Motor neuron (in vitro differentiated cells): Measurements from ENCODE around the gene VSTM2L. TPM values are rescaled to one million over a fixed set of nuclear protein-coding genes. Genes with fewer than 3 reads are reported as not detected.

ENCODE experiments used
- ATAC-seq, 8 experiments: fragments of 200-7000 bp; cut with Tn5 transposase; replicated peaks in 6 of 8; 2 replicates each; pipeline ENCODE4 v1.8.0; 2021; ENCODE audit warnings: mild to moderate bottlenecking in 8 of 8, moderate library complexity in 8 of 8
- H3K27ac ChIP-seq, 2 donors: fragments of 250-450 bp; sonication (Bioruptor Pico); 2 replicates each; pipeline ENCODE4 v1.9.0; 2021; ENCODE audit warnings: antibody characterized with exemption in 2 of 2, mild to moderate bottlenecking in 2 of 2, moderate library complexity in 1 of 2
- H3K4me1 ChIP-seq, 2 donors: fragments of 250-450 bp; sonication (Bioruptor Pico); replicated peaks in 1 of 2; 2 replicates each; pipeline ENCODE4 v1.6.1; 2021; ENCODE audit warnings: antibody characterized with exemption in 2 of 2, mild to moderate bottlenecking in 2 of 2, moderate library complexity in 1 of 2
- H3K4me3 ChIP-seq, 5 donors: fragments of 250-450 bp; sonication (Bioruptor Pico); 2 replicates each; pipeline ENCODE4 v1.9.0; 2021; ENCODE audit warnings: antibody characterized with exemption in 5 of 5, mild to moderate bottlenecking in 5 of 5, moderate library complexity in 4 of 5
- WGBS, 10 experiments: fragments of 450-650 bp; shearing (Covaris generic); methylation state at CpG; one replicate each; pipeline ENCODE4 v1.0.0; 2022; 5-methylcytosine and 5-hydroxymethylcytosine counted together
- in situ Hi-C, 9 experiments: fragments of 400-800 bp; cut with MboI; loops; one replicate each; pipeline ENCODE4 v1.15.0; 2021; ENCODE audit warnings: low sequenced_read_pairs in 9 of 9, low pct_unique_long_range_greater_than_20kb in 2 of 9; ENCODE audit not compliant: unreplicated experiment in 9 of 9
- total RNA-seq, 8 experiments: library from RNA; unstranded; fragments of 300-600 nt; gene quantifications; 2 replicates each; pipeline versions ENCODE4 v1.2.3 to v1.2.4, GENCODE V29; 2022

VSTM2L gene
- total RNA-seq, 8 experiments from 2014 or later: 0.42 to 82.6 (median 36.0) TPM

DNA sequence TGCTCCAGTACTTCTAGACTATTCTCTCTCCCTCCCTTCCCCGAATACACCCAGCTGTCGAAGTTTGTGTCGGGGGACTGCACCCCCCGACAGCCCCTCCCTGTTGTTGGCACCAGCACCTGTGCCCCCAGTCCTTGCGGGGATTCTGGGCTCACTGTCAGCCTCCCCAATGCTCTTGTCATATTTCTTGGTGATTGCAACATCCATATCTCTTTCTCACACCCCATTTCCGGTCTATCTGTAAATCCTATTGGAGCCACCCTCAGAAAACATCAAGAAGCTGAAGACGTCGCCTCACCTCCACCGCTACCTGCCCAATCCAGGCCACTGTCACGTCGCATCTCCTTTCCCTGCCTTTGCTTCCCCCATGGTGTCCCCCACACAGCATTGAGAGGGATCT lies 32.6 kb upstream of the VSTM2L start:
- WGBS, 10 experiments: 75 to 100% methylated on average over 4 of the region's 11 CpGs; no CpG with 5 or more reads in 8 of the 10 experiments
- ATAC-seq: no peak
- Histone ChIP-seq H3K4me3 (no peak overlapping the region), H3K27ac (peak overlapping the region in 1 of 2 donors; percentile 77), H3K4me1 (peaks cover 38 to 55% of the 10 kb centered on the region in 2 donors)
- in situ Hi-C loops: no loop called here

- in situ Hi-C loops: no loop called here
- H3K4me3 ChIP-seq: no peak overlapping the region
- whole genome bisulfite sequencing, 10 experiments: 90 to 100% (median 99%) methylated on average over 2 to 13 of the region's 13 CpGs; no CpG with 5 or more reads in 5 of the 10 experiments
- peaks cover 32 to 52% of the 10 kb centered on the region in 2 donors for H3K4me1 ChIP-seq
- ATAC-seq: no peak
- no peak overlapping the region for H3K27ac ChIP-seq
Observed at GRCh38 chr20:37871751-37872150, 31.2 kb upstream of the VSTM2L start.

GRCh38 chr20:37872161-37872560 lies 30.8 kb upstream of the VSTM2L start:
- in situ Hi-C loops: no loop called here
- no peak for ATAC-seq
- H3K4me1 ChIP-seq: peaks cover 29 to 48% of the 10 kb centered on the region in 2 donors
- H3K27ac ChIP-seq: no peak overlapping the region
- H3K4me3 ChIP-seq: no peak overlapping the region
- WGBS, 10 experiments: 100% methylated on average over 2 of the region's 9 CpGs; no CpG with 5 or more reads in 9 of the 10 experiments

DNA sequence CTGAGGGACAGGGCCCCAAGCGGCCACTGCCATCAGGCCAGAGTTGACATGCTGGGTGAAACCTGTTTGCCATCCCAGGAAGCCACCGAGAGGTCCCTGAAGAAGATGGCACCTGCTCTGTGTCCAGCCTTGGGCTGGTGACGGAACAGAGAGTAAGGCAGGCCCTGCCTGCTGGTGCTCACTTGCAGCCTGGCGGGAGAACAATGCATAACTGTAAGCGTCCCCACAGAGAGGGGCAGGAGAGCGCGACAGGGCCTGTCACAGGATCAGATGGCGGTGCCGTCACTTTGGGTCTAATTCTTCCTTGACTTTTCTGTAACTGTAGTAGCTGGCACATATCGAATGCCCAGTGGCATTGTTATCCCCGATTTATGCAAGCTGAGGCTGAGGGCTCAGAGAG lies 29.0 kb upstream of the VSTM2L start:
- in situ Hi-C loops: no loop called here
- WGBS, 10 experiments: 59 to 96% (median 87%) methylated on average over 3 to 7 of the region's 11 CpGs; no CpG with 5 or more reads in 4 of the 10 experiments
- no peak overlapping the region for H3K4me3 ChIP-seq
- H3K4me1 ChIP-seq: peaks cover 28 to 48% of the 10 kb centered on the region in 2 donors
- no peak for ATAC-seq
- no peak overlapping the region for H3K27ac ChIP-seq

GRCh38 chr20:37875460-37876175 lies 27.3 kb upstream of the VSTM2L start:
- Histone ChIP-seq H3K27ac (no peak overlapping the region), H3K4me1 (peaks cover 29 to 40% of the 10 kb centered on the region in 2 donors), H3K4me3 (no peak overlapping the region)
- no peak for ATAC-seq
- 85 to 100% (median 92%) methylated on average over 5 to 15 of the region's 24 CpGs; no CpG with 5 or more reads in 3 of the 10 experiments for WGBS, 10 experiments
- in situ Hi-C loops: loop anchor here in 1 of 9 experiments (25.0 kb wide), 1 partner anchor 313 kb away; no protein-coding TSS in a partner anchor

DNA sequence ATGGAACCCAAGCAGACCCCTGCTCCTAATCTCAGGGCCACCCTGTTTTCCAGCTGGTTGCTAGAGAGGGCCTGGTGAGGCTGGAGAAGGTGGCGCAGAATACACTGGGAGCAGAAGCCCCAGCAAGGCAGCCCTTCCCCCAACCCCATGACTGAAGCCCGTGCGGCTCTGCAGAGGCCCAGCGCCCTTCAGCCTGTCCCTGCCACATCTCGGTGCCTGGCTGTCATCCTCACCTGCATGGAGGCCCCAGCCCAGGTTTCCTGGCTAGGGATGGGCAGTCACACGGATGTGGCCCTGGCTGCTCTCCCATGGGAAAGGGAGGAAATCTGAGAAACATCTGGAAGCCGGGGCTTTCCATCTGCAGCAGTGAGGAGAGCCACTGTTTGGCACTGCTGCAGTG lies 26.1 kb upstream of the VSTM2L start:
- Histone ChIP-seq H3K4me3 (no peak overlapping the region), H3K27ac (no peak overlapping the region), H3K4me1 (peaks cover 41 to 53% of the 10 kb centered on the region in 2 donors)
- in situ Hi-C loops: loop anchor here in 1 of 9 experiments (25.0 kb wide), 1 partner anchor 315 kb away; no protein-coding TSS in a partner anchor
- WGBS, 10 experiments: 40 to 100% (median 78%) methylated on average over 1 to 7 of the region's 7 CpGs; no CpG with 5 or more reads in 4 of the 10 experiments
- ATAC-seq: no peak

- ATAC-seq: peak in 5 of 8 experiments; percentile 2 to 24 (median 18)
- Histone ChIP-seq H3K4me1 (peaks cover 52 to 65% of the 10 kb centered on the region in 2 donors), H3K4me3 (no peak overlapping the region), H3K27ac (peak overlapping the region; percentile 41 to 51)
- in situ Hi-C loops: loop anchor here in 1 of 9 experiments (25.0 kb wide), 1 partner anchor 316 kb away; no protein-coding TSS in a partner anchor
- WGBS, 10 experiments: 57 to 100% (median 80%) methylated on average over 1 to 14 of the region's 20 CpGs; no CpG with 5 or more reads in 1 of the 10 experiments
Observed at GRCh38 chr20:37877832-37878772, 24.8 kb upstream of the VSTM2L start.

DNA sequence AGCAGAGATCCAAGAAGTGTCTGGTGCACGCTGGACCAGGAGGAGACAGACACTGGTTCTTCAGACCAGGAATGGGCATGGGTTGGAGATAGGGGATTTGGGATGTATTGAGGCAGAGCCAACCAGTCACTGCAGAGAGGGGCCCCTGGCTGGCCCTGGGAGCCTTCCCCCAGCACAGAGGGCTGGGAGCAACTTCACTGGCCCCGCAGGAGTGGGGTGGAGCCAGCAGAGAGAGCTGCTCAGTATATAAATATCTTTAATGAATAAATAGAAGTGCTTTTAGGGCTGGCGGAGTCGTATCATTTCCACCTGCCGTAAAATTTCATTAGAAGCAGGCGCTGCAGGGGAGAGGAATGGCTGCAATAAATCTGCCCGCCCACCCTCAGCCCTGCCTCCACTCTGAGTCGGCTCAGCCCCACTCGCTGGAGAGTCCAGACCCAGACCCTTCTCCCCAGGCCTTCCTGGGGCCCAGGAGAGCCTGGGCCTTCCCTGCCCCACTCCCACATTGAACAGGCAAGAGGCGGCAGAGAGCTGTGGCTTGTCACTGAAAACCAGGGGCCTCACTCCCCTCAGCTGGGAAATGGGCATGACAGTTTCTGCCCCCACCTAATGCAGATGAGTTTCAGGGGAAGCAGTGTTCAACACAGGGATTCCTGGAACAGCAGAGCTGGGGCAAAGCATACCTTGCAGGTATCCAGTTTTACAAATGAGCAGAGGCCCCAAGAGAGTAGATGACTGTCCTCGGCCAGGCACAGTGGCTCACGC lies 23.9 kb upstream of the VSTM2L start:
- in situ Hi-C loops: loop anchor here in 1 of 9 experiments (25.0 kb wide), 1 partner anchor 317 kb away; no protein-coding TSS in a partner anchor
- peak in 5 of 8 experiments; percentile 42 to 75 (median 70) for ATAC-seq
- 51 to 100% (median 67%) methylated on average over 1 to 9 of the region's 12 CpGs; no CpG with 5 or more reads in 2 of the 10 experiments for WGBS, 10 experiments
- Histone ChIP-seq H3K4me3 (no peak overlapping the region), H3K4me1 (peaks cover 58 to 70% of the 10 kb centered on the region in 2 donors), H3K27ac (peak overlapping the region in 1 of 2 donors; percentile 51)

GRCh38 chr20:37879843-37880242 lies 23.1 kb upstream of the VSTM2L start:
- Histone ChIP-seq H3K4me1 (peaks cover 58 to 70% of the 10 kb centered on the region in 2 donors), H3K4me3 (no peak overlapping the region), H3K27ac (no peak overlapping the region)
- ATAC-seq: no peak
- WGBS, 10 experiments: 86 to 100% methylated on average over 1 of the region's 1 CpG; no CpG with 5 or more reads in 8 of the 10 experiments
- in situ Hi-C loops: loop anchor here in 1 of 9 experiments (25.0 kb wide), 1 partner anchor 318 kb away; no protein-coding TSS in a partner anchor

DNA sequence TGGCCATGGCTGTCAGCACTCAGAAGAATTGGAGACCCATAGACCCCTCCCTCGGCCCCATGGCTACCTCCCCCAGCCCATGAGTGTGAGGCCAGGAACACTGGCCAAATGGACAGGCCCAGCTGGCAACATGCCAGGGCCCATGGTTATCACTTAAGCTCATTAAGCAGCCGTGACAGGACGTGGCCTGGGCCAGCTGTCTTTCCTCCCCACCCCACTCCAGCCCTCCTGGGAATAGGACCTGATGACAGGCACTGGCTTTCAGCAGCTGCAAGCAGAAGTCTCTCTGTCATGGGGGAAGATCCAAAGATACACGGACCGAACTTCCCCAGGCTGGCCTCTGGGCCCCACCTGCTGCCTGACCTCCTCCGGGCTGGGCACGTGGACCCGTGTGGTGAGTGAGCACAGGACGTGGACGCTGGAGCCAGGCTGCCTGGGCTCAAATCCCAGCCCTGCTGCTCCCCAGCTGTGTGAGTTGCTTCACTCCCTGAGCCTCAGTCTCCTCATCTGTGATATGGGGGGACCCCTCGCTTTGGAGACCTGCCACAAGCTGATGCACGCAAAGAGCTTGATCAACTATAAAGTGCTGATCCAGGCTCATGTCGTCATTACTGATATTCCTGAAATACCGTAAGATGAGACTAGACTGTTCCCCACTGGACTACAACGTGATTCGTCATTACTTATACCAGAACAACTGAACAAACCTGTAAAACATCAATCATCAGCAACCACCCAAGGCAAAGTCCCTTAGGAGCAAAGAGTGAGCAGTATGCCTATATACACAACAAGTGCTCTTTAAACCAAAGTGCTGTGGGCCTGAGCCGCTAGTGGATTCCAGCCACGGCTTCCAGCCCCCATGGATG lies 22.0 kb upstream of the VSTM2L start:
- ATAC-seq: peak in 7 of 8 experiments; percentile 32 to 70 (median 61)
- in situ Hi-C loops: loop anchor here in 1 of 9 experiments (25.0 kb wide), 1 partner anchor 319 kb away; no protein-coding TSS in a partner anchor
- Histone ChIP-seq H3K27ac (peak overlapping the region; percentile 50 to 57), H3K4me3 (no peak overlapping the region), H3K4me1 (peaks cover 57 to 67% of the 10 kb centered on the region in 2 donors)
- 59 to 100% (median 77%) methylated on average over 2 to 11 of the region's 18 CpGs; no CpG with 5 or more reads in 3 of the 10 experiments for WGBS, 10 experiments
